Body of pancreas (tissue), 4 donors: ENCODE results near the gene ST8SIA5. TPM values are rescaled to one million over a fixed set of nuclear protein-coding genes. Genes with fewer than 3 reads are reported as not detected.

Source experiments
- ATAC-seq: fragments of 150-250 bp; one replicate; pipeline ENCODE4 v1.9.1; 2016
- DNase-seq, 4 donors: peaks; one replicate each; pipeline ENCODE4 v3.0.0-alpha.2; 2019
- H3K27ac ChIP-seq, 4 donors: fragments of 200-600 bp; sonication (generic); 1 replicate in 3 of 4; 2 replicates in 1 of 4; pipeline versions ENCODE4 v1.5.1 to v1.6.1; 2016 to 2019; ENCODE audit warnings: mild to moderate bottlenecking in 1 of 4, mixed read lengths in 1 of 4, moderate library complexity in 1 of 4
- H3K27me3 ChIP-seq, 2 donors: fragments of 200-600 bp; sonication (generic); one replicate each; pipeline ENCODE4 v1.6.0; 2016; ENCODE audit warnings: mild to moderate bottlenecking in 1 of 2
- H3K36me3 ChIP-seq, 2 donors: fragments of 200-600 bp; sonication (generic); replicated peaks in 1 of 2; 2 replicates each; pipeline ENCODE4 v1.5.1; 2016; ENCODE audit warnings: low read depth in 2 of 2; ENCODE audit not compliant: insufficient read depth in 1 of 2
- H3K4me1 ChIP-seq: fragments of 200-600 bp; sonication (generic); one replicate; pipeline ENCODE4 v1.6.0; 2016
- H3K4me3 ChIP-seq, 2 donors: fragments of 200-600 bp; sonication (generic); 1 replicate in 1 of 2; 2 replicates in 1 of 2; pipeline ENCODE4 v1.5.1; 2016 to 2019
- H3K9me3 ChIP-seq, 3 donors: fragments of 200-600 bp; sonication (generic); 1 replicate in 2 of 3; 2 replicates in 1 of 3; pipeline ENCODE4 v1.5.1; 2016
- CTCF ChIP-seq, 7 experiments: fragments of 450-650 bp in 4 of 7; fragments of 200-600 bp in 3 of 7; sonication (generic) in 3 of 7; IDR thresholded peaks; one replicate each; pipeline ENCODE4 v1.5.1; 2016 to 2019; ENCODE audit warnings: antibody characterized with exemption in 7 of 7
- POLR2A ChIP-seq, 3 donors: fragments of 450-650 bp; IDR thresholded peaks; one replicate each; pipeline ENCODE4 v1.6.1; 2016; ENCODE audit warnings: antibody characterized with exemption in 3 of 3, mild to moderate bottlenecking in 2 of 3
- WGBS, 2 donors: methylation state at CpG; one replicate each; pipeline ENCODE4 v1.1.5; 2017; 5-methylcytosine and 5-hydroxymethylcytosine counted together
- intact Hi-C: fragments of 100-400 bp; cut with DNase I; formaldehyde crosslinking; loops from one replicate; pipeline ENCODE4 v1.15.1; 2023
- total RNA-seq, 2 donors: library from RNA; depleted of rRNA; stranded (reverse); fragments of >200 nt; gene quantifications; one replicate each; pipeline ENCODE4 v1.1.0, GENCODE V29; 2016

ST8SIA5 gene
- total RNA-seq, 2 donors from 2014 or later = under 0.01 to 1.6 TPM

GRCh38 chr18:46755315-46756024 lies 1.4 kb downstream of the ST8SIA5 start:
- H3K4me3 ChIP-seq = no peak overlapping the region
- ATAC-seq (no peak), DNase-seq (no peak)
- H3K4me1 ChIP-seq = peaks cover 23% of the 10 kb centered on the region
- no peak overlapping the region for H3K27ac ChIP-seq
- no peaks in the 10 kb centered on the region for H3K36me3 ChIP-seq
- H3K9me3 ChIP-seq = no peaks in the 10 kb centered on the region
- WGBS, 2 donors = 7 to 11% methylated on average over 11 to 17 of the region's 17 CpGs
- peaks cover 0 to 7% of the 10 kb centered on the region in 2 donors for H3K27me3 ChIP-seq
- intact Hi-C loops = no loop called here
- TF ChIP-seq CTCF (IDR thresholded peaks at IDR 0.05) = no peak
- TF ChIP-seq POLR2A (IDR thresholded peaks at IDR 0.05) = no peak

GRCh38 chr18:46754661-46755292 lies 2.1 kb downstream of the ST8SIA5 start:
- no peak for DNase-seq
- H3K36me3 ChIP-seq = no peaks in the 10 kb centered on the region
- TF ChIP-seq POLR2A (IDR thresholded peaks at IDR 0.05) (no peak), CTCF (IDR thresholded peaks at IDR 0.05) (no peak)
- intact Hi-C loops = no loop called here
- peaks cover 0 to 7% of the 10 kb centered on the region in 2 donors for H3K27me3 ChIP-seq
- H3K27ac ChIP-seq = no peak overlapping the region
- H3K4me3 ChIP-seq = no peak overlapping the region
- no peak for ATAC-seq
- peaks cover 23% of the 10 kb centered on the region for H3K4me1 ChIP-seq
- no peaks in the 10 kb centered on the region for H3K9me3 ChIP-seq
- WGBS, 2 donors = 42 to 43% methylated on average over 7 to 13 of the region's 13 CpGs

GRCh38 chr18:46754188-46754587 lies 2.7 kb downstream of the ST8SIA5 start:
- no peak for ATAC-seq
- WGBS, 2 donors = 53 to 76% methylated on average over 3 of the region's 3 CpGs
- no peaks in the 10 kb centered on the region for H3K9me3 ChIP-seq
- H3K4me1 ChIP-seq = peaks cover 23% of the 10 kb centered on the region
- TF ChIP-seq POLR2A (IDR thresholded peaks at IDR 0.05) = no peak
- no peak for TF ChIP-seq CTCF (IDR thresholded peaks at IDR 0.05)
- no peak overlapping the region for H3K27ac ChIP-seq
- H3K27me3 ChIP-seq = peaks cover 0 to 7% of the 10 kb centered on the region in 2 donors
- DNase-seq = no peak
- no peaks in the 10 kb centered on the region for H3K36me3 ChIP-seq
- H3K4me3 ChIP-seq = no peak overlapping the region
- intact Hi-C loops = no loop called here

DNA sequence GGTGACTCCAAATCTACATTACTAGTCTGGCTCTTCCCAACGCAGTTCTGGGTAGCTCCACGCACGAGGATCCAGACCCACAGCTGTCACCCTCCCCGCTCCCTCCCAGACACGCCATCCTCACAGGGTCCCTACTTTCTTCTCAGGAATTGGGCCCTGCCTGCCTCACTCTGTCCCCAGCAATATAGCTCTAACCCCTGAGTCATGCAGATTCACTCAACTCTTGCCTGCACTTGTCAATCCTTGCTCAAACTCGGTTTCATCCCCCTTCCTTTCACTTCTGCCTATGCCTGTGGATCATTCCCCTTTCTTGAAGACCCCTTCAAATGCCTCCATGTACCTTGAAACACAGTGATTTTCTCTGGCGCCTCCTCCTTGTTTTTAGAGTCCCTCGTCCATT lies 5.0 kb downstream of the ST8SIA5 start:
- 70 to 73% methylated on average over 8 of the region's 8 CpGs for WGBS, 2 donors
- H3K27me3 ChIP-seq = peaks cover 0 to 1% of the 10 kb centered on the region in 2 donors
- intact Hi-C loops = no loop called here

More for the DNA sequence above, 5.0 kb downstream of the ST8SIA5 start:
- peaks cover 10% of the 10 kb centered on the region for H3K4me1 ChIP-seq
- H3K9me3 ChIP-seq = no peaks in the 10 kb centered on the region
- no peak overlapping the region for H3K4me3 ChIP-seq
- H3K36me3 ChIP-seq = no peaks in the 10 kb centered on the region
- ATAC-seq = no peak
- no peak for TF ChIP-seq CTCF (IDR thresholded peaks at IDR 0.05)
- TF ChIP-seq POLR2A (IDR thresholded peaks at IDR 0.05) = no peak
- no peak overlapping the region for H3K27ac ChIP-seq
- DNase-seq = no peak
